GM19023 (cell line): Measurements from ENCODE around the gene LZIC.

Source experiments
- ATAC-seq: cut with Tn5 transposase; IDR thresholded peaks from one replicate; pipeline ENCODE4 v1.9.1; 2021; ENCODE audit warnings: mild to moderate bottlenecking, moderate library complexity; ENCODE audit not compliant: unreplicated experiment

LZIC gene

GRCh38 chr1:9887070-9887469 is 56.1 kb downstream of the LZIC start:
- no peak for ATAC-seq

GRCh38 chr1:9886092-9886742 is 57.0 kb downstream of the LZIC start:
- ATAC-seq: no peak

GRCh38 chr1:9884805-9885204 is 58.4 kb downstream of the LZIC start:
- ATAC-seq: no peak

GRCh38 chr1:9883585-9884449 is 59.4 kb downstream of the LZIC start:
- no peak for ATAC-seq

- no peak for ATAC-seq
Measured at GRCh38 chr1:9882945-9883303, 60.3 kb downstream of the LZIC start.

- ATAC-seq: no peak
Measured at GRCh38 chr1:9882296-9882944, 60.8 kb downstream of the LZIC start.

- ATAC-seq: no peak
Measured at GRCh38 chr1:9881838-9882249, 61.3 kb downstream of the LZIC start.
